Dedifferentiated amniotic fluid mesenchymal stem cell (primary cell): ENCODE data around the gene HS3ST3B1.

Experiments used
- DNase-seq: peaks from one replicate; pipeline ENCODE4 v3.0.0-alpha.2; 2016; ENCODE audit errors: extremely low spot score

HS3ST3B1 gene

GRCh38 chr17:14303343-14304221 lies 2.7 kb downstream of the HS3ST3B1 start:
- DNase-seq: no peak

GRCh38 chr17:14304222-14304772 lies 3.4 kb downstream of the HS3ST3B1 start:
- no peak for DNase-seq

- DNase-seq: no peak
These were observed 4.1 kb downstream of the HS3ST3B1 start for GRCh38 chr17:14304773-14305517.

GRCh38 chr17:14305785-14306496 lies 5.1 kb downstream of the HS3ST3B1 start:
- DNase-seq: no peak

DNA sequence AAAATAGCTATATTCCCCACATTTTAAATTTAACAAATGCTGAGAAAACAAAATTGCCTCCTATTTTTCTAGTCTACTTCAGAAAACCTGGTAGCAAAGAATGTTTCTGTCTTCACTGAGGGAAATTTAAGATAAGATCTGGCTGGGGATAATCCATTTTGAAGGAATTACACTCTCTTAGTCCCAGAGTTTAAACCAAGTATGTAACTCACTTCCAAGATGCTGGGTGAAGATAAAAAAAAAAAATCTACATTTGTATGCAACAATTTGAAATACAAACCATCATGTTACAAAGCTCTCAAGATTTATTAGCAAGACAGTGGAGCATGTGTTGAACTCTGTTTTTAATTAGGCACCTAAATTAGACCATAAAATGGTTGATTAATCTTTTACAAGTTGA lies 5.7 kb downstream of the HS3ST3B1 start:
- DNase-seq: peak; percentile 36

- DNase-seq: peak; percentile 82
These were observed 6.7 kb downstream of the HS3ST3B1 start for GRCh38 chr17:14307560-14308024.

GRCh38 chr17:14308636-14308964 lies 7.7 kb downstream of the HS3ST3B1 start:
- DNase-seq: no peak

DNA sequence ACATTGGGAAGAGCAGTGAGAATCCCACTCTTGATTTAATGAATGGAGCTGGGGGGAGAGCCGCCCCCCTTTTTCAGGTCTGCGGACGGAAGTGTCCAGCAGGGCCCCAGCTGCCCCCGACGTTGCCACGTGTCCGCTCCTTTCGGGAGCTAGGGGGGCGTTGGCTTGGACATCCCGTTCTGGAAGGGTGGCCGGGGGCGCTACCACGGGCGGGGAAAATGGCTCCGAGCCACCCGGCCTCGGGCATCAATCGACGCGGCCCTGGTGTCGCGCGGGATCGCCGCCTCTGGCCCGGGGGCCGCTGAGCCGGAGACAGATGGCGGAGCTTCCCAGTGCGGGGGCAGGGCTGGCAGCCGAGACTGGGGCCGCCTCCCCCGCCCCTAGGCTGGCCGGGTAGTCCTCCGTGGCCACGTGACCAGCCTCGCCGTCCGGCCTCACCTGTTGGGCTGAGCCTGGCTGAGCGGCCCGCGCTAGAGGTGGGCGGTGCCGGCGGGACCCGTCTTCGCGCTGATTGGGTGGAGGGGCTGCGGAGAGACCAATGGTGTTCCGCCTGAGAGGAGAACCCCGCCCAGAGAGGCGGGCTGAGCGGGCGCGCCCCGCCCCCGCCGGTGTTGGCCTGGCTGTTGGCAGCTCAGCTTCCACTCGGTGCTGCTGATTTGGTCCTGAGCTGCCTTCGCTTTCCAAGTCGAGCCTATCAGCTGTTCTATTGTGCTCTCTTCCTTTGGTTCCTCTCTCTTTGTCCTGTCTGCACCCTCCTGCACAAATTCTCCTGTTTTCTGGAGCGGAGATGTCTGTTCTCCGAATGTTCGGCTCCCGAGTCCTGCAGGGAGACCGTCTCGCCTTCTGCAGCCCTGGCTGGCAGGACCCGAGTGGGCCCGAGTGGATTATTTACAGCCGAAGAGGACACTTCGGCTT lies 8.3 kb downstream of the HS3ST3B1 start:
- peak; percentile 85 for DNase-seq

GRCh38 chr17:14310101-14310500 lies 9.2 kb downstream of the HS3ST3B1 start:
- no peak for DNase-seq

- no peak for DNase-seq
These were observed 9.7 kb downstream of the HS3ST3B1 start for GRCh38 chr17:14310605-14311004.

GRCh38 chr17:14311186-14311705 lies 10.4 kb downstream of the HS3ST3B1 start:
- DNase-seq: no peak

GRCh38 chr17:14311981-14312380 lies 11.1 kb downstream of the HS3ST3B1 start:
- no peak for DNase-seq

- no peak for DNase-seq
These were observed 11.6 kb downstream of the HS3ST3B1 start for GRCh38 chr17:14312522-14312921.

DNA sequence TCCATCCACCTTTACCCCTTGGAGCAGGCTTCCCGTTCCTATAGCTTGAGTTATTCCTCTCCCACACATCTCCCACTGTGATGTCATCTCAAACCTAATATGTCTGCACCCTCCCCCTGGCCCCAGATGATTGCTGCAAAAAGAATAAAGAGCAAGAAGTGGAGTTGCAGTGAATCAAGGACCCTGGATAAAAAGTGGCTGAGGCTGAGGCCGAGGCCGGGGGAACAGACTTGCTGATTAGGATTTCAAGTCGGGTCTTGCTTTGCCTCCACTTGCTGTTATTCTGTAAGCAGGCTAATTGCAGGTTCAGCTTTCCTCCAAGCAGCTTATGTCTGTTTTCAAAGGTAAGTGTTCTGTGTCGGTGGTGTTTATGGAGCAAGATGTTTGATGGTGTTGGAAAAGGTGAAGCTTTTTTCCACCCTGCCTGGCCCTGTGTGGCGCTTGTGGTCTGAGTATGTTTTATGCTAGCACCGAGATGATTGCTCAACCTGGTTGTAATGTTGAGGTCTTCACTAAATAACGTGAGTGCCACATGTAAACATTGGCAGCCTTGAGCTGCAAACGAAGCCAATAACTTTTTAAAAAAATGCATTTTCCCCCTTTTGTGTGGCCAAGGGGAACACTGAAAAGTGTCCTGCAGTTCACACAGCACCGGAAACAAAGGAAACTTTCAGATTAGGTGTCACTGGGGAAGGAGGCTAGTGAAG lies 15.4 kb downstream of the HS3ST3B1 start:
- no peak for DNase-seq

DNA sequence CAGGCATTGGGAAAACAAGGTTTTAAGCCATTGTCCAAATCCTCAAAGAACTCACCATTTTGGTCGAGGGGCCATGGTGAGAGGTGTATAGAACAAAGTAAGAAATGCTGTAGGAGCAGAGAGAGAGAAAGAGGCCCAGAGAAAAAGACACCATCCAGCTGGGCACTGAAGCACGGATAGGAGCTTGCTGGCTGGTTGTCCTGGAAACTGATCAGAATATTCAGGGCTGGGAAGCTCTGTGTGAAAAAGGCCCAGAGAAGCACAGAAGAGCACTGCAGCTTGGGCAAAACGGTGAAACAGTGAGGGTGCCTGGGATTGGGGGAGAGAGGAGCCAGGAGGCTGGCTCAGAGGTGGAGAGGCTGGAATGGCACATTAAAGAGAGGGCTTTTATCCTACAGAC lies 16.5 kb downstream of the HS3ST3B1 start:
- DNase-seq: no peak

DNA sequence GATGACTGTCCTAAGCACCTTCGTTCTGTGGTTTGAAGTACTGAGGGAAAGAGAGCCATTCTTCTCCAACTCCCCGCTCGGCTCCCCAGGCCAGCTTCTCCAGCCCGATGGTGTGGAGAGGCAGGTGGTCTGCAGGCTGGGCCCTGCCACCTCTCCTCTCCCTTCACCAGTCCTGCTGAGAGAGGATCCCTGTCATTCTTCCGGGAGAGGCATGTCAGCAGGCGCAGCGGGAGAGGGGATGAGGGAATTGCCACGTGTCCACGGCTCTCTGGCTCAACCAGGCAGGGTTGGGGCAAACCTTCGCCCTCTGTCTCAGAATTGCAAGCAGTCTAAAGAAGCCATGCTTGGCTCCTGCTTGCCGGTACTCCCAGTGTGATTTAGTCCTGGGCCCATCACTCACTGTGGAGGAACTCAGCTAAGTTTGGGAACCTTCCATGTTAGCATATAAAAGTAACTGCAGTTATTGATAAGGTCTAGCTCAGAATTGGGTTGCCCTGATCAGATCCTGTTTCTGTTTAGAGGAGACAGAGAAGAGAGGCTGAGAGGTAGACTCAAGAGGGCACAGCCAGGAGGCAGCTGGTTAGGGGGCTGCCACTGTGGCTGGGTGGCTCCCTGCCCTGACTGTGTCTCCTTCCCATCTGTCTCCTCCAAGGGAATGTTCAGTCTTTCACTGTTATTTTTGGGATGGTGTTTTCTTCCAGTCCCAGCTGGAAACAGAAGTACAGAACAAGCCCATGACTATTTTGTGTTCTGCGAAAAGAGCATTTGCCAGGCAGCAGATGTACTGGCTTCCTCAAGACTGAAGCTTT lies 17.4 kb downstream of the HS3ST3B1 start:
- no peak for DNase-seq

DNA sequence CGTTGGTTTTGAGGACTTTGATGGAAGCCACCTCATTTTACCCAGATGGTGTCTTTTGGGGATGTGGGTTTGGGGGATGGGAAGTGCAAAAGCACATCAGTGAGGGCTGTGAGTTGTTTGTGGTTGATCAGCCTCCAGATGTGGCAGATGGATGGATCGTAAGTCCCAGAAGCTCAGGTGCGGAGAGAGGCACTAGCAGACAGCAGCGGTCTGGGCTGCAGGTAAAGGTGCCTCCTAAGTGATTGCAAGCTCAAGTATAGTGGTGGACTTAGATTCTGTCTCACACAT lies 18.0 kb downstream of the HS3ST3B1 start:
- no peak for DNase-seq

DNA sequence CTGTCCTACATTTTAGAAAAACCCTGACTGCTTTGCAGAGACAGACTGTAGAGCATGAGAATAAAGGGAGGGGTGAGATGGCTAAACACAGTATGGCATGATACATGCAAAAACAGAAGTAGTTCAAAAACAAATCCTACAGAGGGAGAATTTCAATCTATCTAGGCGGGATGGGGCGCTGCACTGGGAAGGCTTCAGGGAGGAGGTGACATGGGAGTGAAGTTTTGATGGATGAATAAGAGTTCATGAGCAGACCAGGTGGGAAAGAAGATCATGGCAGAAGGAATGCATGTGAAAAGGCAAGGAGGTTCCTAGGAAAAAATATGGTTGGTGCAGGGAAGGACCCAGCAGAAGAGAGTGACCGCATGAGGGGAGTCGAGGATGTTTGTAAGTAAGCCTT lies 19.2 kb downstream of the HS3ST3B1 start:
- DNase-seq: no peak

- no peak for DNase-seq
These were observed 20.0 kb downstream of the HS3ST3B1 start for GRCh38 chr17:14320734-14321475.
